ENCODE results near the gene NEGR1.

- TF ChIP-seq CTCF (IDR thresholded peaks at IDR 0.05 in 4 of 5, conservative IDR thresholded peaks at IDR 0.05 in 1 of 5) (no peak), POLR2A (IDR thresholded peaks at IDR 0.05) (no peak)
Observed at GRCh38 chr1:71603044-71603776, 679.1 kb downstream of the NEGR1 start.
